ENCODE measurements around the gene PHACTR1.

- TF ChIP-seq CTCF (IDR thresholded peaks at IDR 0.05), result no peak
- no peak for TF ChIP-seq POLR2A (IDR thresholded peaks at IDR 0.05)
Observed at GRCh38 chr6:12935637-12936036, 219.1 kb downstream of the PHACTR1 start.
